NCI-H446 treated with DMSO at 0.1 percent for 48 hours (cell line): ENCODE measurements around the gene BRWD1.
A peak's percentile ranks its signal among the peaks of the same experiment; 100 is the strongest.

Experiments used
- DNase-seq: peaks from one replicate; lab custom pipeline; 2025; lab: John Stamatoyannopoulos, UW

The BRWD1 gene

GRCh38 chr21:39327727-39328126, 14.3 kb upstream of the BRWD1 start:
- DNase-seq = no peak

DNA sequence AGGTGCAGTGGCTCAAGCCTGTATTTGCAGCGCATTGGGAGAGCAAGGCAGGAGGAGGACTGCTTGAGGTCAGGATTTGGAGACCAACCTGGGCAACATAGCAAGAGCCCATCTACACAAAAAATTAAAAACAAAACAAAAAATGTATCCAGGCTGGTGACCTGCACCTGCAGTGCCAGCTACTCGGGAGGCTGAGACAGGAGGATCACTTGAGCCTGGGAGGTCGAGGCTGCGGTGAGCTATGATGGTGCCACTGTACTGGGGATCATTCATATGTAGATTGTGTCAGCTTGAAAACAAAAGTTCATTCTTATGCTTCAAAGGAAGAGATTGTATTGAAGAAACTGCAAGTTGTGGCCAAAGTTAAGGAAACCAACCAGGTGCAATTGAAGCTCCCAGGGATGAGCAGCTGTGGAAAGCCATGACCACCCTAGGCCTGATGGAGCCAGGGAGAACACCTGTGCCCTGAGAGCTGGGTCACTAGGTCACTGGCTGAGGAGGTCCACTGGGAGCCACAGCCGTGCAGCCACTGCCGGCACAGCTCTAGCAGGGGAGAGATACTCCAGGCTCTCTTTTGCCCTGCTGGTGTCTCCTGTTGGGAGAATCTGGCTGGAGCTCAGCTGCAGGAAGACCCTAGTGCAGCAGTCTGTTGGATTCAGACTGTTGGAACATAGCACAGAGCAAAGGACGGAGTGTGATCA, 13.3 kb upstream of the BRWD1 start:
- no peak for DNase-seq

DNA sequence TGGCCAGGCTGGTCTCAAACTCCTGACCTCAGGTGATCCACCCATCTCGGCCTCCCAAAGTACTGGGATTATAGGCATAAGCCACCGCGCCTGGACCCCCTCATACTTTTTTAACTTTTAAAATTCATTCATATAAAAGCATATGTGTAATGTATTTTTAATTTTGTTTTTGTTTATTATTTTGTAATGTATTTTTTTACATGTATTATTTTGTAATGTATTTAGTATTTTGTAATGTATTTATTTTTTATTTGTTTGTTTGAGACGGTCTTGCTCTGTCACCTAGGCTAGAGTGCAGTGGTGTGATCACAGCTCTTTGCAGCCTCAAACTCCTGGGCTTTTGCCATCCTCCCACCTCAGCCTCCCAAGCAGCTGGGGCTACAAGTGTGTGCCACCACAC, 12.0 kb upstream of the BRWD1 start:
- no peak for DNase-seq

GRCh38 chr21:39321424-39321823, 8.0 kb upstream of the BRWD1 start:
- no peak for DNase-seq

- no peak for DNase-seq
Observed at GRCh38 chr21:39319814-39320332, 6.4 kb upstream of the BRWD1 start.

GRCh38 chr21:39319251-39319756, 5.9 kb upstream of the BRWD1 start:
- DNase-seq = no peak

DNA sequence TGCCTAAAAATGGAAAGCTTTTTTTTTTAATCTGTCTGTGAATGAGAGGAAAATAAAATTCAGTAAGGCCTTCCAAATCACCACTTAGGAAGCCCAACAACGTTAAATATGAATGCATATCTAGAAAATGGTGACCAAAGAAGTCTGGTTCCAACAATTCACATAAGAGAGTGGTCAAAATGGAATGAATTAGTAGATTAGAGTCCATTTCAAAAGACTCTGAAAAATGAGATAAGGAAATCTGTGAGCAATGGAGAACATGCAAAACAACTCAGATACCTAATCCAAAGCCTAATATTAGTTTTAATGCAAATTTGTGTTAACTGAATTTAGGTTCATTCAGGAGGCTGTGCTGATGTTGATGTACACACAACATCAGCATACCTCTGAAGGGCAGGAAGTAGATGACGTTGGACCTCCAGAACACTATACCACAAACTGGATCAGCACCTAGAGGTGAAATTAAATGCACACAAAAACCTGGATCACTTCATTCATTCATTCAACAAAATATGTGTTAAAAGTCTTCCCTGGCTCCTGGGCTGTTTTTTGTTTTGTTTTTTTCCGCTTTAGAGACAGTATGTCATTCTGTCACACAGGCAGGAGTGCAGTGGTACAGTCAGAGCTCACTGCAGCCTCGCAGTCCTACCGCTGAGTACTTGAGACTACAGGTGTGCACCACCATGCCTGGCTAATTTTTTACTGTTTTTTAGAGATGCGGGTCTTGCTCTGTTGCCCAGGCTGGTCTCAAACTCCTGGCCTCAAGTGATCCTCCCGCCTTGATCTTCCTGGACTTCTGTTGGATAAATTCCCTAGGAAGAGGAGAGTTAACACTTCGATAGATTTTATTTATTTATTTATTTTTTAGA, 4.9 kb upstream of the BRWD1 start:
- DNase-seq = no peak

DNA sequence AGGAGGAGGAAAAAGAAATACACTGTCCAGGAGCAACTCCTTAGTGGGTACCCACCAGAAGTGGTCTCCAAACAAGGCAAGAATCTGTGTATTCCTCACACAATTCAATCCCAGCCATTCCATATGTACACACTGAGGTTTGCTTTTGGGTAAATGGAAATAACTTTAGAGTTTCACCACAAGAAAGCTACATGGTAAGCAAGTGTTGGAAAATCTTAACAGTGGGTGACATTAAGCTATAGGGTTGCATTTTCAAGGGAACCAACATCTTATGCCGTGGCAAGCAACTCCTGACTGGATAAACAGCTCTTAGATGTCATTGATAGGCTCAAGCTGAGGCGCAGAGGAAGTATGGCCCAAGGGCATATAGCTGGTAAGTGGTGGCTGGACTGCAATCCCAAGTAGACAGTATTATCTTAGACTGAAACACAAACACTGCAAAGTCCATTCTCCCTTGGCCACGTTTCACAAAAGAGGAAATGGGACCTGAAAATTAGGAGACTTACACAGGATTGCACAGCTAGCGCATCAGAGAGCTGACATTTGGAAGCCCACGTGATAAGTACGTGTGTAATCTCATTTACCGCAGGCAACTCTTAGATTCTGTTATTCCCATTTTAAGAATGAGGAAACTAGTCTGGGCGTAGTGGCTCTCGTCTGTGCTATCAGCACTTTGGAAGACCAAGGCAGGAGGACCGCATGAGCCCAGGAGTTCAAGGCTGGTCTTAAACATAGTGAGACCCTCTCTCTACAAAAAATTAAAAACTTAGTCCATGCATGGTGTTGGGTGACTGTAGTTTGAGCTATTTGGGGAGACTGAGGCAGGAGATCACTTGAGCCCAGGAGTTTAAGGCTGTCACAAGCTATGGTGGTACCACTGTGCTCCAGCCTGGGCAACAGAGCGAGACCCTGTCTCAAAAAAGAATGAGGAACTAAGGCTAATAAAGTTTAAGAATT, 4.0 kb upstream of the BRWD1 start:
- no peak for DNase-seq

GRCh38 chr21:39316729-39317128, 3.3 kb upstream of the BRWD1 start:
- no peak for DNase-seq

- DNase-seq = no peak
Observed at GRCh38 chr21:39315603-39316445, 2.4 kb upstream of the BRWD1 start.

DNA sequence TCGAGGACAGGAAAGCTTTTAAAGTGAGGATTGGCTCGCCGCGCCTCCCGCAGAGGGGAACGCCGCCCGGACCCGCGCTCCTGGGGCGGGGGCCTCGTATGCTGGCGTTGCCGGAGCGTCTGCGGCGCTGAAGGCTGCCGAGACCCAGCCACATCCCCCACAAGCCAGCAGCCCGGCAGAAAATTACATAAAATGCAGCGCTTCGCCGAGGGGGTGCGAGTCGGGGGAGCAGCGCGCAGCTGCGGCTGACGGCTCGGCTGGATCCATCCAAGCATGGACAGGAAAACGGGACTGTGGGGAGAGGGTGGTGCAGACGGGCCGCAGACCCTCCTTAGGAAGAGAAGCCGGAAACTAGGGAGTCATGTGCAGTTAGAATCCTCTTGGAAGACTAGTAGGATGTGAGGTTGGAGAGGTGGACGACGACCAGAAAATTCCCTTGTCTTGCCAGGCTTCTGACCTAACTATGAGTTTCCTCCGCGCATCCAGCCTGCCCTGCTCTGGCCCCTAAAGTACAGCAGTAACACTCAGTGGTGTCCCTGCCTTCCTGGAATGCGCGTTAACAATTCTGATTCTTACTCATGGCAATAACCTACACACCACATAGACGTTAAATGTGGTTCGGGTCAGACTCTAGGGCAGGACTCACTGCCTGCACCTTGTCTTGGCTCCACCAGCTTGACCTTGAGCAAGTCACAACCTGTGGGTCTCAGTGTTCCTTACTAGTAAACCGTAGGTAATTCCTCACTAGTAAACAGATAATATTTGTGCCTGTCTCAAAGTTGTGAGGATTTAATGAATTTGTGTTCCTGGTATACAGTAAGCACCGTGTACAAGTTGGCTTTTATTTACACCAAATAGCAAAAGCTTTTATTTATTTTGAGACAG, 953 bp upstream of the BRWD1 start:
- DNase-seq = peak; percentile 43

DNA sequence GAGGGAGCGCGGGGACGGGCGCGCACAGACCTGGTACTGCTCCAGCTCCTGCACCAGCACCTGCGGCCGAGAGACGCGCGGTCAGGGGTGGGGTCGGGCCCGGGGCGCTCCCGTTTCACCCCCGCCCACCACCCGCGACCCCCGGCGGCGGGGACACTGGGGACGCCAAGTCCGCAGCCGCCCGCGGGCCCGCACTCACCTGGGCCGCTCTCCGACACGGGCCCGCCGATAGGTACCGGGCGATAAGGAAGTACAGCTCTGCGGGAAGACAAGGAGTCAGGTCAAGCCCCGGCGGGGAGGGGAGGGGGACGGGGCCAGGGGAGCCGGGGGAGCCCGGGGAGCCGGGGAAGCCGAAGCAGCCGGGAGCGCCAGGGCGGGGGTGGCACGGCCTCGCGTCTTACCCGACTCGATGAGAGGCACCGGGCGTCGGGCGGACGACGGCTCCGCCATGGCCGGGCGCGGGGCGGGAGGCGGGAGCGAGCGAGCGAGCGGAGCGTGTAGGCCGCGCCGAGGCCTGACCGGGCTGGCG, 326 bp downstream of the BRWD1 start:
- no peak for DNase-seq

GRCh38 chr21:39312112-39313041, 1.1 kb downstream of the BRWD1 start:
- DNase-seq = peak; percentile 82

GRCh38 chr21:39311164-39311563, 2.3 kb downstream of the BRWD1 start:
- no peak for DNase-seq

GRCh38 chr21:39307466-39307865, 6.0 kb downstream of the BRWD1 start:
- DNase-seq = no peak

DNA sequence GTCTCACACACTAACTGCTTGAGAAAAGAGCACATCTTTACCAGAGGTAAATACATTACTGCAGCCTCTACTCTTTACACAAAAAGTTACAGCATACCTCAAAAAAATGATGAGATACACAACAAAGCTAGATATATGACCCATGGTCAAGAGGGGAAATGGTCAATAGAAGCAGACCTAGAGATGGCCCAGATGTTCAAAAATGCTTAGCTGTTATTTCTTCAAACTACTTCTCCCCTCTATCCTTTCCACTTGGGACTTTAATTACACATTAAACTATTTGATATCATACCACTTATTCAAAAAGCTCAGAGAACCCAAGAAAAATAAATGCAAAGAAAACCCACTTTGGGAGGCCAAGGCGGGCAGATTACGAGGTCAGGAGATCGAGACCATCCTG, 12.8 kb downstream of the BRWD1 start:
- no peak for DNase-seq

GRCh38 chr21:39296891-39297290, 16.5 kb downstream of the BRWD1 start:
- DNase-seq = no peak

- DNase-seq = no peak
Observed at GRCh38 chr21:39288987-39289386, 24.4 kb downstream of the BRWD1 start.

- DNase-seq = no peak
Observed at GRCh38 chr21:39282911-39283310, 30.5 kb downstream of the BRWD1 start.
